HL-60 (cell line): Measurements from ENCODE around the gene CSNK1A1L.

Source experiments
- CTCF ChIP-seq: IDR thresholded peaks from one replicate; pipeline ENCODE4 v1.5.1; 2011; ENCODE audit warnings: low read length, control low read depth, inconsistent platforms; ENCODE audit not compliant: insufficient read depth
- GABPA ChIP-seq: IDR thresholded peaks from 2 replicates; pipeline ENCODE4 v1.6.1; 2012; ENCODE audit warnings: low read depth
- POLR2AphosphoS5 ChIP-seq: IDR thresholded peaks from 2 replicates; pipeline ENCODE4 v1.6.1; 2012; ENCODE audit warnings: low read depth
- SPI1 ChIP-seq: IDR thresholded peaks from 2 replicates; pipeline ENCODE4 v1.6.1; 2012; ENCODE audit warnings: low read depth, mild to moderate bottlenecking, borderline replicate concordance
- TF ChIP-seq, protein P1 (sequence below): IDR thresholded peaks from 2 replicates; pipeline ENCODE4 v1.6.1; 2012; ENCODE audit warnings: low read depth; ENCODE audit not compliant: insufficient replicate concordance

GRCh38 chr13:37107868-37108267, 2.4 kb upstream of the CSNK1A1L start:
- TF ChIP-seq, protein P1, sequence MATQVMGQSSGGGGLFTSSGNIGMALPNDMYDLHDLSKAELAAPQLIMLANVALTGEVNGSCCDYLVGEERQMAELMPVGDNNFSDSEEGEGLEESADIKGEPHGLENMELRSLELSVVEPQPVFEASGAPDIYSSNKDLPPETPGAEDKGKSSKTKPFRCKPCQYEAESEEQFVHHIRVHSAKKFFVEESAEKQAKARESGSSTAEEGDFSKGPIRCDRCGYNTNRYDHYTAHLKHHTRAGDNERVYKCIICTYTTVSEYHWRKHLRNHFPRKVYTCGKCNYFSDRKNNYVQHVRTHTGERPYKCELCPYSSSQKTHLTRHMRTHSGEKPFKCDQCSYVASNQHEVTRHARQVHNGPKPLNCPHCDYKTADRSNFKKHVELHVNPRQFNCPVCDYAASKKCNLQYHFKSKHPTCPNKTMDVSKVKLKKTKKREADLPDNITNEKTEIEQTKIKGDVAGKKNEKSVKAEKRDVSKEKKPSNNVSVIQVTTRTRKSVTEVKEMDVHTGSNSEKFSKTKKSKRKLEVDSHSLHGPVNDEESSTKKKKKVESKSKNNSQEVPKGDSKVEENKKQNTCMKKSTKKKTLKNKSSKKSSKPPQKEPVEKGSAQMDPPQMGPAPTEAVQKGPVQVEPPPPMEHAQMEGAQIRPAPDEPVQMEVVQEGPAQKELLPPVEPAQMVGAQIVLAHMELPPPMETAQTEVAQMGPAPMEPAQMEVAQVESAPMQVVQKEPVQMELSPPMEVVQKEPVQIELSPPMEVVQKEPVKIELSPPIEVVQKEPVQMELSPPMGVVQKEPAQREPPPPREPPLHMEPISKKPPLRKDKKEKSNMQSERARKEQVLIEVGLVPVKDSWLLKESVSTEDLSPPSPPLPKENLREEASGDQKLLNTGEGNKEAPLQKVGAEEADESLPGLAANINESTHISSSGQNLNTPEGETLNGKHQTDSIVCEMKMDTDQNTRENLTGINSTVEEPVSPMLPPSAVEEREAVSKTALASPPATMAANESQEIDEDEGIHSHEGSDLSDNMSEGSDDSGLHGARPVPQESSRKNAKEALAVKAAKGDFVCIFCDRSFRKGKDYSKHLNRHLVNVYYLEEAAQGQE: no peak
- TF ChIP-seq CTCF (no peak), POLR2AphosphoS5 (no peak), GABPA (no peak), SPI1 (no peak)
